ENCODE results near the gene MINK1. TPM values are rescaled to one million over a fixed set of nuclear protein-coding genes. Genes with fewer than 3 reads are reported as not detected.

The MINK1 gene
- total and polyA plus RNA-seq, 2 of the 13 experiments (the other 11 are each of a cell fraction or from before 2014, with no cell fraction given), result 17.2 to 63.9 TPM

GRCh38 chr17:4833941-4834680 is 971 bp downstream of the MINK1 start (continued):
- TF ChIP-seq TFDP1 (CRISPR knock-in tag; IDR thresholded peaks at IDR 0.05; ENCODE audit: borderline replicate concordance), result no peak
- no peak for TF ChIP-seq MTF2 (CRISPR knock-in tag; IDR thresholded peaks at IDR 0.05; ENCODE audit: borderline replicate concordance)
- no peak for TF ChIP-seq FOXC1 (CRISPR knock-in tag; IDR thresholded peaks at IDR 0.05; ENCODE audit: borderline replicate concordance)
- TF ChIP-seq ZNF124 (CRISPR knock-in tag; IDR thresholded peaks at IDR 0.05), result no peak
- no peak for TF ChIP-seq ZNF333 (CRISPR knock-in tag; IDR thresholded peaks at IDR 0.05; ENCODE audit: borderline replicate concordance)
- TF ChIP-seq HNF4G (IDR thresholded peaks at IDR 0.05; ENCODE audit: borderline replicate concordance, low read depth, low read length), result no peak
- 0 out of 2 replicates have a peak, but pooled peaks have one; percentile 6 for TF ChIP-seq HNF4G (CRISPR knock-in tag; IDR thresholded peaks at IDR 0.05; ENCODE audit: borderline replicate concordance, low read depth)
- TF ChIP-seq NR2F6 (IDR thresholded peaks at IDR 0.05), result no peak
- TF ChIP-seq NR2F6 (CRISPR knock-in tag; IDR thresholded peaks at IDR 0.05), result no peak
- TF ChIP-seq ZNF761 (CRISPR knock-in tag; conservative IDR thresholded peaks at IDR 0.05), result no peak; the same call in 1 of the 2 replicates
- TF ChIP-seq MATR3 (CRISPR knock-in tag; IDR thresholded peaks at IDR 0.05), result no peak
- TF ChIP-seq SNAPC5 (CRISPR knock-in tag; IDR thresholded peaks at IDR 0.05; ENCODE audit: borderline replicate concordance), result no peak
- TF ChIP-seq CEBPG (CRISPR knock-in tag; IDR thresholded peaks at IDR 0.05), result no peak
- TF ChIP-seq RFXANK (CRISPR knock-in tag; IDR thresholded peaks at IDR 0.05), result no peak
- 0 out of 2 replicates have a peak, but pooled peaks have one; percentile 32 for TF ChIP-seq ZNF34 (CRISPR knock-in tag; IDR thresholded peaks at IDR 0.05; ENCODE audit: borderline replicate concordance)
- TF ChIP-seq MED13 (CRISPR knock-in tag; IDR thresholded peaks at IDR 0.05), result no peak
- no peak for TF ChIP-seq BRF2 (CRISPR knock-in tag; IDR thresholded peaks at IDR 0.05)
- no peak for TF ChIP-seq KDM1A (CRISPR knock-in tag; IDR thresholded peaks at IDR 0.05)
- TF ChIP-seq, protein P1, sequence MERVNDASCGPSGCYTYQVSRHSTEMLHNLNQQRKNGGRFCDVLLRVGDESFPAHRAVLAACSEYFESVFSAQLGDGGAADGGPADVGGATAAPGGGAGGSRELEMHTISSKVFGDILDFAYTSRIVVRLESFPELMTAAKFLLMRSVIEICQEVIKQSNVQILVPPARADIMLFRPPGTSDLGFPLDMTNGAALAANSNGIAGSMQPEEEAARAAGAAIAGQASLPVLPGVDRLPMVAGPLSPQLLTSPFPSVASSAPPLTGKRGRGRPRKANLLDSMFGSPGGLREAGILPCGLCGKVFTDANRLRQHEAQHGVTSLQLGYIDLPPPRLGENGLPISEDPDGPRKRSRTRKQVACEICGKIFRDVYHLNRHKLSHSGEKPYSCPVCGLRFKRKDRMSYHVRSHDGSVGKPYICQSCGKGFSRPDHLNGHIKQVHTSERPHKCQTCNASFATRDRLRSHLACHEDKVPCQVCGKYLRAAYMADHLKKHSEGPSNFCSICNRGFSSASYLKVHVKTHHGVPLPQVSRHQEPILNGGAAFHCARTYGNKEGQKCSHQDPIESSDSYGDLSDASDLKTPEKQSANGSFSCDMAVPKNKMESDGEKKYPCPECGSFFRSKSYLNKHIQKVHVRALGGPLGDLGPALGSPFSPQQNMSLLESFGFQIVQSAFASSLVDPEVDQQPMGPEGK (CRISPR knock-in tag; IDR thresholded peaks at IDR 0.05), result 0 out of 2 replicates have a peak, but pooled peaks have one; percentile 11
- no peak for TF ChIP-seq POLR2AphosphoS5 (IDR thresholded peaks at IDR 0.05; ENCODE audit: low read depth, low read length)
- TF ChIP-seq, protein P2, sequence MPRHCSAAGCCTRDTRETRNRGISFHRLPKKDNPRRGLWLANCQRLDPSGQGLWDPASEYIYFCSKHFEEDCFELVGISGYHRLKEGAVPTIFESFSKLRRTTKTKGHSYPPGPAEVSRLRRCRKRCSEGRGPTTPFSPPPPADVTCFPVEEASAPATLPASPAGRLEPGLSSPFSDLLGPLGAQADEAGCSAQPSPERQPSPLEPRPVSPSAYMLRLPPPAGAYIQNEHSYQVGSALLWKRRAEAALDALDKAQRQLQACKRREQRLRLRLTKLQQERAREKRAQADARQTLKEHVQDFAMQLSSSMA (CRISPR knock-in tag; IDR thresholded peaks at IDR 0.05), result no peak
- no peak for TF ChIP-seq RBAK (CRISPR knock-in tag; IDR thresholded peaks at IDR 0.05)
- TF ChIP-seq ZBTB7A (CRISPR knock-in tag; IDR thresholded peaks at IDR 0.05), result no peak
- TF ChIP-seq ZSCAN12 (CRISPR knock-in tag; IDR thresholded peaks at IDR 0.05), result no peak
- TF ChIP-seq ZNF335 (CRISPR knock-in tag; IDR thresholded peaks at IDR 0.05), result no peak
- no peak for TF ChIP-seq RAD21 (CRISPR knock-in tag; IDR thresholded peaks at IDR 0.05)
- TF ChIP-seq ZMYM4 (CRISPR knock-in tag; IDR thresholded peaks at IDR 0.05), result no peak
- no peak for TF ChIP-seq IKZF4 (CRISPR knock-in tag; IDR thresholded peaks at IDR 0.05; ENCODE audit: borderline replicate concordance, low read depth, not compliant biosample characterization)
